ENCODE results near the gene PLEKHF1. TPM values are rescaled to one million over a fixed set of nuclear protein-coding genes. Genes with fewer than 3 reads are reported as not detected.

The PLEKHF1 gene
- total RNA-seq, 4 donors from 2014 or later = 69.1 to 164 (median 135) TPM

DNA sequence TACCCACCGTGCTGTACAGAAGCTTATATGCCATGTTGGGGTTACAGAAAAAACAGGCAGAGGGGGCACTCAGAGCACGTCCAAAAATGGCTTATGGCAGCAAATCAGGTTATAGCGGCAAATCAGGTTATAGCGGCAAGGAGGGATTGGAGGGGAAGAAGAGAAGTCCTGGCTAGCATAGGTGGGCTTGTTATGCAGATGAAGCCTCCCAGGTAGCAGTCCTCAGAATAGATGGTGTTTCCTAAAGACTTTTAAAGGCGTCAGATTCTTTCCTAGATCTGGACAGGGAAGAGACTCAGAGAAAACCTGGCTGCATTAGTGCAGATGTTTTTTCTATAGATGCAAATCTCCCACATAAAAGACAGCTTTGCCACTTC, 19.8 kb upstream of the PLEKHF1 start:
- H3K9me3 ChIP-seq = no peaks in the 10 kb centered on the region
- intact Hi-C loops (cut with DNase I; ENCODE audit: low total_unique reads) = no loop called here
- no peaks in the 10 kb centered on the region for H3K36me3 ChIP-seq
- in situ Hi-C loops (cut with MboI; ENCODE audit: low sequenced_read_pairs in 4 of 4) = no loop called here
- H3K27me3 ChIP-seq = no peaks in the 10 kb centered on the region
- H3K4me3 ChIP-seq = no peak overlapping the region
- H3K27ac ChIP-seq = no peak overlapping the region
- peaks cover 8 to 9% of the 10 kb centered on the region in 2 donors for H3K4me1 ChIP-seq
- TF ChIP-seq POLR2A (IDR thresholded peaks at IDR 0.05) = no peak
- TF ChIP-seq, protein P1, sequence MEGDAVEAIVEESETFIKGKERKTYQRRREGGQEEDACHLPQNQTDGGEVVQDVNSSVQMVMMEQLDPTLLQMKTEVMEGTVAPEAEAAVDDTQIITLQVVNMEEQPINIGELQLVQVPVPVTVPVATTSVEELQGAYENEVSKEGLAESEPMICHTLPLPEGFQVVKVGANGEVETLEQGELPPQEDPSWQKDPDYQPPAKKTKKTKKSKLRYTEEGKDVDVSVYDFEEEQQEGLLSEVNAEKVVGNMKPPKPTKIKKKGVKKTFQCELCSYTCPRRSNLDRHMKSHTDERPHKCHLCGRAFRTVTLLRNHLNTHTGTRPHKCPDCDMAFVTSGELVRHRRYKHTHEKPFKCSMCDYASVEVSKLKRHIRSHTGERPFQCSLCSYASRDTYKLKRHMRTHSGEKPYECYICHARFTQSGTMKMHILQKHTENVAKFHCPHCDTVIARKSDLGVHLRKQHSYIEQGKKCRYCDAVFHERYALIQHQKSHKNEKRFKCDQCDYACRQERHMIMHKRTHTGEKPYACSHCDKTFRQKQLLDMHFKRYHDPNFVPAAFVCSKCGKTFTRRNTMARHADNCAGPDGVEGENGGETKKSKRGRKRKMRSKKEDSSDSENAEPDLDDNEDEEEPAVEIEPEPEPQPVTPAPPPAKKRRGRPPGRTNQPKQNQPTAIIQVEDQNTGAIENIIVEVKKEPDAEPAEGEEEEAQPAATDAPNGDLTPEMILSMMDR (IDR thresholded peaks at IDR 0.05 in 4 of 5, conservative IDR thresholded peaks at IDR 0.05 in 1 of 5) = no peak
- no peak for DNase-seq
- ATAC-seq = no peak

DNA sequence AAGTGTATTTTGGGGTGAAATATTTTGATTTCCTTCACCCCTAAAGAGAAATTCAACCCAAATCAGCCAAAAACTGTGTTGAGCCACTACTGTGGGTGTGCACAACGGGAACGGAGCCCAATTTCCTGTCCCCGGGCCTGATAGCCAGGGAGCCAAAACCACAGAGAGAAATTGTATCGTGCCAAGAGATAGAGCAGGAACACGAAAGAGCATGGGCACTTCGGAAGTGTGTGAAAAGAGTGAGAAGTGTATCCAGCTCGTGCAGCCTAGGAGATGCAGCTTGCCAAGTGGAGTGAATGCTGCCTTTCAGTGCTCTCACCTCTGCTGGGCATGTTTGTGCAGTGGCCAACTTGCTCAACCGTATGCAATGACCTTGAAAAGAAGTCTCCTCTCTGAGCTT, 19.4 kb upstream of the PLEKHF1 start:
- intact Hi-C loops (cut with DNase I; ENCODE audit: low total_unique reads) = no loop called here
- ATAC-seq (peak; percentile 60 to 72), DNase-seq (peak in 1 of 2 donors; percentile 34)
- Histone ChIP-seq H3K9me3 (no peaks in the 10 kb centered on the region), H3K27ac (peak overlapping the region in 1 of 4 donors; percentile 34), H3K36me3 (no peaks in the 10 kb centered on the region), H3K4me3 (no peak overlapping the region), H3K4me1 (peaks cover 8 to 9% of the 10 kb centered on the region in 2 donors), H3K27me3 (no peaks in the 10 kb centered on the region)
- TF ChIP-seq POLR2A (IDR thresholded peaks at IDR 0.05) = no peak
- TF ChIP-seq, protein P1 (IDR thresholded peaks at IDR 0.05 in 4 of 5, conservative IDR thresholded peaks at IDR 0.05 in 1 of 5) = no peak
- in situ Hi-C loops (cut with MboI; ENCODE audit: low sequenced_read_pairs in 4 of 4) = no loop called here

DNA sequence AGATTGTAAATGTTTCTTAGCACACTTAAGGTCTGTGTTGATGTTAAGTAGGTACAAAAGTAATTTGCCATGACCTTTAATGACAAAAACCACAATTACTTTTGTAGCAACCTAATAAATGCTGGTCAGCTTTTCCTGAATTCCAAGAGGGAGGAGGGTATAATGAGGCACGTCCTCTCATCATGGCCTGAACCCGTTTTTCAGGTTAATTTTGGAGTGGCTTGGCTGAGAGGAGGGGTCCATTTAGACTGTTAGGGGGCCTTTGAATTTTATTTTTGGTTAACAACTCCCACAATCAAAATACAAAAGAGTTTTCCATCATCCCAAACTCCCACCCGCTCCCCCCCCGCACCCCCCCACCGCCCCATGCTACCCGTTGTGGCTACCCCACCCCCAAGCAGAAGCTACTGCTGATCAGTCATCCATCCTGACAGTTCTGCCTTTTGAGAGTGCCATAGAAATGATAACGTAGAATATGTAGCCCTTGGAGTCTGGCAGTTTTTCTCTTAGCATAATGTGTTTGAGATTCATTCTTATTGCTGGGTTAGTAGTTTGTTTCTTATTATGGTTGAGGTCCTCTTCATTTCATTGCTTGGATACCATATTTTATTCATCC, 14.4 kb upstream of the PLEKHF1 start:
- no peak overlapping the region for H3K27ac ChIP-seq
- no peak overlapping the region for H3K4me3 ChIP-seq
- H3K36me3 ChIP-seq = no peaks in the 10 kb centered on the region
- TF ChIP-seq POLR2A (IDR thresholded peaks at IDR 0.05) = no peak
- TF ChIP-seq, protein P1 (IDR thresholded peaks at IDR 0.05 in 4 of 5, conservative IDR thresholded peaks at IDR 0.05 in 1 of 5) = no peak
- H3K9me3 ChIP-seq = peaks cover 0 to 3% (median 0%) of the 10 kb centered on the region in 3 donors
- DNase-seq (no peak), ATAC-seq (no peak)
- in situ Hi-C loops (cut with MboI; ENCODE audit: low sequenced_read_pairs in 4 of 4) (no loop called here), intact Hi-C loops (cut with DNase I; ENCODE audit: low total_unique reads) (no loop called here)
- no peaks in the 10 kb centered on the region for H3K27me3 ChIP-seq
- peaks cover 4 to 6% of the 10 kb centered on the region in 2 donors for H3K4me1 ChIP-seq

DNA sequence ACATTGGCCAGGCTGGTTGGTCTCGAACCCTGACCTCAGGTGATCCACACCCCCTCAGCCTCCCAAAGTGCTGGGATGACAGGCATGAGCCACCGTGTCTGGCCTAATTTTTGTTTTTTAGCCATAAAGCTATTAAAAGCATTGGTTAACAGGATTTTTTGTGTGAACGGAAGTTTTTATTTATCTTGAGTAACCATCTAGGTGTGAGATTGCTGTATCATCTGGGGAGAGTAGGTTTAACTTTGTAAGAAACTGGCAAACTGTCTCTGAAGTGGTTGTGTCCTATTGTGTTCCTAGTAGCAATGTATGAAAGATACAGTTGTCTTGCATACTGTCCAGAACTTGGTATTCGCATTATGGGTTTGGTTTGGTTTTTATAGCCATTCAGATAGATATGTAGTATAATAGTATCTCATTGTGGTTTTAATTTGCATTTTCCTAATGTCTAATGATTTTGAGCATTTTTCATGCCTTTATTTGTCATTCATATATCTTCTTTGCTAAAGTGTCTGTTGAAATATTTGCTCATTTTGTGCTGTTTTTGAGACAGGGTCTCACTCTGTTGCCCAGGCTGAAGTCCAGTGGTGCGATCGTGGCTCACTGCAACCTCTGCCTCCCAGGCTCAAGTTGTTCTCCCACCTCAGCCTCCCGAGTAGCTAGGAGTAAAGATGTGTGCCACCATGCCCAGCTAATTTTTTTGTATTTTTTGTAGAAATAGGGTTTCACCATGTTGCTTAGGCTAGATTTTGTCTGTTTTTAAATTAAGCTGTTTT, 13.5 kb upstream of the PLEKHF1 start:
- in situ Hi-C loops (cut with MboI; ENCODE audit: low sequenced_read_pairs in 4 of 4) = no loop called here
- DNase-seq = no peak
- Histone ChIP-seq H3K27ac (no peak overlapping the region), H3K36me3 (no peaks in the 10 kb centered on the region), H3K4me3 (no peak overlapping the region), H3K4me1 (no peaks in the 10 kb centered on the region), H3K27me3 (no peaks in the 10 kb centered on the region), H3K9me3 (peaks cover 0 to 3% (median 0%) of the 10 kb centered on the region in 3 donors)
- TF ChIP-seq, protein P1 (IDR thresholded peaks at IDR 0.05 in 4 of 5, conservative IDR thresholded peaks at IDR 0.05 in 1 of 5) = no peak
- TF ChIP-seq POLR2A (IDR thresholded peaks at IDR 0.05) = no peak
- no peak for ATAC-seq
- intact Hi-C loops (cut with DNase I; ENCODE audit: low total_unique reads) = no loop called here

All from gastrocnemius medialis (tissue), 4 donors.